ENCODE data around the gene HDAC1.
"Not testable (repeated sequence)": the region's sequence is repeated elsewhere in the genome, so short reads cannot be mapped to it uniquely, and the experiment has no call there.

Gene HDAC1

DNA sequence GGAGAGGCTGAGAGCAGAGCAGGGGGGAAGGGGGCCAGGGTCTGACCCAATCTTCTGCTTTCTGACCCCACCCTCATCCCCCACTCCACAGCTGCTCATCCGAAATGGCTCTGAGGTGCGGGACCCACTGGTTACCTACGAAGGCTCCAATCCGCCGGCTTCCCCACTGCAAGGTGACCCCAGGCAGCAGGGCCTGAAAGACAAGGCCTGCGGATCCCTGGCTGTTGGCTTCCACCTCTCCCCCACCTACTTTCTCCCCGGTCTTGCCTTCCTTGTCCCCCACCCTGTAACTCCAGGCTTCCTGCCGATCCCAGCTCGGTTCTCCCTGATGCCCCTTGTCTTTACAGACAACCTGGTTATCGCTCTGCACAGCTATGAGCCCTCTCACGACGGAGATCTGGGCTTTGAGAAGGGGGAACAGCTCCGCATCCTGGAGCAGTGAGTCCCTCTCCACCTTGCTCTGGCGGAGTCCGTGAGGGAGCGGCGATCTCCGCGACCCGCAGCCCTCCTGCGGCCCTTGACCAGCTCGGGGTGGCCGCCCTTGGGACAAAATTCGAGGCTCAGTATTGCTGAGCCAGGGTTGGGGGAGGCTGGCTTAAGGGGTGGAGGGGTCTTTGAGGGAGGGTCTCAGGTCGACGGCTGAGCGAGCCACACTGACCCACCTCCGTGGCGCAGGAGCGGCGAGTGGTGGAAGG is 17.1 kb upstream of the HDAC1 start:
- no peak for DNase-seq

DNA sequence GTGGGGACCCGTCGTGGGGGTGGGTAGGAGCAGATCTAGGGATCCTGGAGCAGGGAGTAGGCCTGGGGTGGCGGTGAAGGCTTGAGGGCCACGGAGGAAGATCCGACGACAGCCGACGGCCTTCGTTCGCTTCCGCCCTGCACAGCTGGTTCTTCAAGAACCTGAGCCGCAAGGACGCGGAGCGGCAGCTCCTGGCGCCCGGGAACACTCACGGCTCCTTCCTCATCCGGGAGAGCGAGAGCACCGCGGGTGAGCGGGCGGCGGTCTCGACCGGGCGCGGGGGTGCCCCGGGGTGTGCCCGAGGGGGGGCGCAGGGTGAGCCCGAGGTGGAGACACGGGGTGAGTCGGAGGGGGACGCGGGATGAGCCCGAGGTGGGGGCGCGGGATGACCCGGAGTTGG is 16.5 kb upstream of the HDAC1 start:
- no peak for DNase-seq

DNA sequence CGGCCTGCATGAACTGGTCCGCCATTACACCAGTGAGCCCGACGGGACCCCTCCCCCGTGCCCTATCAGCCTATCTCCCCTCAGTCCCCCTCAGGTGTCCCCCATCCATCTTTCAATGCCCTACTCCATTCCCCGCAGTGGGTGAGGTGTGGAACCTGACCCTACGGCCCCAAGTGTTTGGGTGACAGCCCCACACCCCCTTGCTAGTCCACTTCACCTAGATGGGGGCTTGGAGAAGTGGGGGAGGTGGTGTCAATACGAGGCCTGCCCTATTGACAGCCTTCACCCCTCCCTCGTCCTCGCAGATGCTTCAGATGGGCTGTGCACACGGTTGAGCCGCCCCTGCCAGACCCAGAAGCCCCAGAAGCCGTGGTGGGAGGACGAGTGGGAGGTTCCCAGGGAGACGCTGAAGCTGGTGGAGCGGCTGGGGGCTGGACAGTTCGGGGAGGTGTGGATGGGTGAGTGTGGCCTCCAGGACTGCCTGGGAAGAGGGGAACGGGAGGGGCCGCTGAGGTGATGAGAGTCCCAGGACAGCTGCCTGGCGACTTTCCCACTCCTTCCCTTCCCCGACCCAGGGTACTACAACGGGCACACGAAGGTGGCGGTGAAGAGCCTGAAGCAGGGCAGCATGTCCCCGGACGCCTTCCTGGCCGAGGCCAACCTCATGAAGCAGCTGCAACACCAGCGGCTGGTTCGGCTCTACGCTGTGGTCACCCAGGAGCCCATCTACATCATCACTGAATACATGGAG is 15.7 kb upstream of the HDAC1 start:
- no peak for DNase-seq

DNA sequence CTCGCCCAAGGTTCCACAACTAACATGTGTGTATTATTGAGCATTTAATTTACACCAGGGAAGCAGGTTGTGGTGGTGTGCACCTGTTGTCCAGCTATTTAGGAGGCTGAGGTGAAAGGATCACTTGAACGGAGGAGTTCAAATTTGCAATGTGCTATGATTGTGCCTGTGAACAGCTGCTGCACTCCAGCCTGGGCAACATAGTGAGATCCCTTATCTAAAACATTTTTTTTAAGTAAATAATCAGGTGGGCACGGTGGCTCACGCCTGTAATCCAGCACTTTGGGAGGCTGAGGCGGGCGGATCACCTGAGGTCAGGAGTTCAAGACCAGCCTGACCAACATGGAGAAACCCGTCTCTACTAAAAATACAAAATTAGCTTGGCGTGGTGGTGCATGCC is 7.1 kb upstream of the HDAC1 start:
- DNase-seq, result not testable (repeated sequence)

DNA sequence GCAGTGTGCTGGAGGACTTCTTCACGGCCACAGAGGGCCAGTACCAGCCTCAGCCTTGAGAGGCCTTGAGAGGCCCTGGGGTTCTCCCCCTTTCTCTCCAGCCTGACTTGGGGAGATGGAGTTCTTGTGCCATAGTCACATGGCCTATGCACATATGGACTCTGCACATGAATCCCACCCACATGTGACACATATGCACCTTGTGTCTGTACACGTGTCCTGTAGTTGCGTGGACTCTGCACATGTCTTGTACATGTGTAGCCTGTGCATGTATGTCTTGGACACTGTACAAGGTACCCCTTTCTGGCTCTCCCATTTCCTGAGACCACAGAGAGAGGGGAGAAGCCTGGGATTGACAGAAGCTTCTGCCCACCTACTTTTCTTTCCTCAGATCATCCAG is 6.2 kb upstream of the HDAC1 start:
- no peak for DNase-seq

DNA sequence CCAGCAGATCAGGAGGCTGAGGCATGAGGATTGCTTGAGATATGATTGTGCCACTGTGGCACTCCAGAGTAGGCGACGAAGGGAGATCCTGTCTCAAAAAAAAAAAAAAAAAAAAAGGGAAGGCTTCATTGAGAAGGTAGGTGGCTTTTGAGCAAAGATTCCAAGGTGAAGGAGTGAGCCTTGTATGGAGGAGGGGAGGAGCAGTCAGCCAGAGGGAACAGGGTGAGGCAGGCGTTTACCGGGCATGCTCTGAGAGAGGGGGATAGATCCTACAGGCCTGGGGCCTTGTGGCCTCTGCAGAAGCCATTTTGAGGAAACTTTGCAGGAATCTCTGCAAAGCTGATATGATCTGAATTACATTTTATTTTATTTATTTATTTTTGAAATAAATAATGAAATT is 5.1 kb upstream of the HDAC1 start:
- DNase-seq, result no peak

DNA sequence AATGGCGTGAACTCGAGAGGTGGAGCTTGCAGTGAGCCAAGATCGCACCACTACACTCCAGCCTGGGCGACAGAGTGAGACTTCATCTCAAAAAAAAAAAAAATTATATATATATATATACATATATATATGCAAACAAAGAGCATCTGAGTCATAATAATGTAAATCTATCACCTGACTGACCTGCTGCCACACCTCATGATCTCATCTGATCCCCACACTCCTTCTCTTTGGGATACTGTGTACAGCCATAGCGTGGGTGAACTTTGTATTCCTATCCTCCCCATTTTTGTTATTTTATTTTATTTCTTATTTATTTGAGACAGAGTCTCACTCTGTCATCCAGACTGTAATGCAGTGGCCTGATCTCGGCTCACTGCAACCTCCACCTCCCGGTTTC is 2.6 kb upstream of the HDAC1 start:
- no peak for DNase-seq

DNA sequence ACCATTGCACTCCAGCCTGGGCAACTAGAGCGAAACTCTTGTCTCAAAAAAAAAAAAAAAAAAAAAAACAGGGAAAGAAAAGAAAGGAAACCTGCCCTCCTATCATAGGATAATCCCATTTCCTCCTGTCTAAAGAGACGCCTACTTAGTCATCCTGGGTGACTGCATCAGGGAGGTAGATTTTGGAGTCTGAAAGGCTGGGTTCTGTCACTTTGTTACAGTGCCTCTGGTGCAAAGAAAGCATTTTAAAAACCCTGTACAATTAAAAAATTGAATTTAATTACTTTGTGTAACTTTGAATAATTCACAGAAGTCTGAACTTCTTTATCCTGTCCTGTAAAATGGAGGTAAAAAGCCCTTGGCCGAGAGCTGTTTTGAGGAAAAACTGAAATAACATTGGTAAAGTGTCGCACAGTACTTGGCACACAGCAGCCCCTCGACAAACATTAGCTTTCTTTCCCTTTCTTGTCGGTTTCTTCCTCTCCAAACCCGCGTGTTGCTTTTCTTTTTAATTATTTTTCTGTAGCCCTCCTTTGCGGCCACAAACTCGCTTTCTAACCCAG is 657 bp upstream of the HDAC1 start:
- DNase-seq, result no peak

DNA sequence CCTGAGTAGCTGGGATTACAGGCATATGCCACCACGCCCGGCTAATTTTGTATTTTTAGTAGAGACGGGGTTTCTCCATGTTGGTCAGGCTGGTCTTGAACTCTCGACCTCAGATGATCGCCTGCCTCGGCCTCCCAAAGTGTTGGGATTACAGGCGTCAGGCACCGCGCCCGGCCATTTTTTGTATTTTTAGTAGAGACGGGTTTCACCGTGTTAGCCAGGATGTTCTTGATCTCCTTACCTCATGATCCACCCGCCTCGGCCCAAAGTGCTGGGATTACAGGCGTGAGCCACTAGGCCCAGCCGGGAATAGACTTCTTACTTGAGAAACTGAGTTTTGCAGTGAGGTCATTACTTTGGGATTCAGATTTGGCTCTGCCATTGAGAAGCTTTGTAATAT is 6.3 kb downstream of the HDAC1 start:
- not testable (repeated sequence) for DNase-seq

DNA sequence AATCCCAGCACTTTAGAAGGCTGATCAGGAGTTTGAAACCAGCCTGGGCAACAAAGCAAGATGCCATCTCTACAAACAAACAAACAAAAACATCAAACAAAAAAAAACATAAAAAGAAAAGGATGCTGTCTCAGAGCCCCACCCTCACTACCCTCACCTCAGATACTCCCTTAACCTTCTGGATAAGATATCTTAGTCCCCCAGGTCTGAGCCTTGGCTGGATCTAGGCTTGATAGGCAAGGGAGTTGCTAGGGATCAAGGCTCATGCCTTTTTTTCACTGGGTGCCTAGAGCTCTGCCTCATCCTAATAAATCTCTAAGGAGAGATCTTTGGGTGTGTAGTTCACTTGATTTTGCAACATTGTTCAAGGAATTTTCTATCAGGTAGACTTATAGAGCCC is 7.4 kb downstream of the HDAC1 start:
- DNase-seq, result no peak

DNA sequence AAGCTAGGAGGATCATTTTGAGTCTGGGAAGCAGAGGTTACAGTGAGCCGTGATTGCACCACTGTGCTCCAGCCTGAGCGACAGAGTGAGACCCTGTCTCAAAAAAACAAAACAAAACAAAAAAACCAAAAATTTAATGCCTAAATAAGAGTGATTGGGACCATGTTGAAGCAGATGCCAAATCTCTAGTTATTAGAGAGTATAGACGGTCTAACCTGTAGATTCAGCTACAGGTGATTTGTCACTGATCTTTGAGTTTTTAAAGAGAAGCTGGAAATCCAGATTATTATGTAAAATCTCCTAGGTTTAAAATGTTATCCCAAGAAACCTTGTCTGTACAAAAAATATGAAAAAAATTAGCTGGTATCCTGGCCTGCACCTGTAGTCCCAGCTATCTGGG is 11.5 kb downstream of the HDAC1 start:
- no peak for DNase-seq

DNA sequence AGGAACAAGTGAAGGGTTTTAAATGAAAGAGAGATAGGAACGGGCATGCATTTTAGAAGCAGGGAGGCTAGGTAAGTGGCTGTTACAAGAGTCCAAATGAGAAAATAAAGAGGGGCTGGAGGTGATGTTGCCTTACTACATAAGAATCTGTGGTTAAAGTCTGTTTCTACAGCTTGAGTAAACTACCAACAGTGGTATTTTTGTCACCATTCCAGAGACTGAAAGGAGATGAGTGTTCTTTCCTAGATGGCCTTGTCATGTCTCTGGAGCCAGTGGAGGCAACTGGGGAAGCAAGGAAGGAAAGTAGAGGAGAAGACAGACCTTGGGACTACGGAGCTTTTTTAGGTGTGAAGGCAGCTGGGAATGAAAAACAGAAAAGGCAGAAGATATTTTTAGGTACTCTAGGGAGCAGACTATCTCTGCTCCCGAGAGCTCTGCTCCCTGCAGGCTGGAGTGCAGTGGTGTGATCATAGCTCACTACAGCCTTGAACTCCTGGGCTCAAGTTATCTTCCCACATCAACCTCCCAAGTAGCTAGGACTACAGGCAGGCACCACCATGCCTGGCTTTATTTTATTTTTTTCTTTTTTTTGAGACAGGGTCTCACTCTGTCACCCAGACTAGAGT is 12.2 kb downstream of the HDAC1 start:
- DNase-seq, result no peak

DNA sequence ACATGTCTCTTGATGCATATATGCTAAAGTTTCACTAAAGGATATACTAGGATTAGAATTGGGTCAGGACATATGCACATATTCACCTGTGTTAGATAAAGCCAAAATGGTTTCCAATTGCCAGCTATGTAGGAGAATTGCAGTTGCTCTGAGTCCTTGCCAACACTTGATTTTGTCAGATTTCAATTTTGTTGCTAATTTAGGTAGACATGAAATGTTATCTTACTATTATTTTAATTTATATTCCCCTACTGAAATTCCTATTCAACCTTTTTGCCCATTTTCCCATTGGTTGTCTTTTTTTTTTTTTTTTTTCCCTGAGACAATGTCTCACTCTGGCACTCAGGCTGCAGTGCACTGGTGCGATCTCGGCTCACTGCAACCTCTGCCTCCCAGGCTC is 13.4 kb downstream of the HDAC1 start:
- DNase-seq, result no peak

DNA sequence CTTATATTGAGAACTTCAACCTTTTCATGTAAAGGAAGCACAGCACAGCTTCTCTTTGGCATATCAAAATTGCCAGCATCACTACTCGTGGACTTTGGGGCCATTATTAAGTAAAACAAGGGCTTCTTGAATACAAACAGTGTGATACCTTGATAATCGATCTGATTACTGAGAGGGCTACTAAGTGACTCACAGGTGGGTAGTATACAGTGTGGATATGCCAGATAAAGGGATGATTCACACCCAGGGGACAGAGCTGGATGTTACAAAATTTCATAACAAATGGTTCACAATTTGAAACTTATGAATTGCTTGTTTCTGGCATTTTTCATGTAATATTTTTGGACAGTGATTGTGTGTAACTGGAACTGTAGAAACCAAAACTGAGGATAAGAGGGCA is 15.4 kb downstream of the HDAC1 start:
- no peak for DNase-seq

DNA sequence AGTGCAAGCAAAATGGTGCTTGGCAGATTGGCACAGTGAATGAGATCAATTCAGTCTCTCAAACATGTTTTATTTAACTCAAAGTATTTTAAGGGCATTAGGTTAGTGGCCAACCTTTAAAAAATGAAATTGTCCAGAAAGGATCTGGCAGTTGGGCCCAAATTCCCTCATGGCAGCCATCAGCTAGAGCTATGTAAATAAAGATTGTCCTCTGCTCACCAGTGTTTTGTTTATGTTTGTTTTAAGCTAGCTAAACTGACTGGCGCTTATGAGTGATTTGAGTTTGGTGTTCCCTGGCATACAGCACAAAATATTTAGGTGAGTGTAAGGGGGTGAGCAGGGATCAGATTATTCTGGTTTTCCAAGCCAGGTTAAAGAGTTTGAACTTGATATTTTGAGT is 18.1 kb downstream of the HDAC1 start:
- DNase-seq, result no peak

DNA sequence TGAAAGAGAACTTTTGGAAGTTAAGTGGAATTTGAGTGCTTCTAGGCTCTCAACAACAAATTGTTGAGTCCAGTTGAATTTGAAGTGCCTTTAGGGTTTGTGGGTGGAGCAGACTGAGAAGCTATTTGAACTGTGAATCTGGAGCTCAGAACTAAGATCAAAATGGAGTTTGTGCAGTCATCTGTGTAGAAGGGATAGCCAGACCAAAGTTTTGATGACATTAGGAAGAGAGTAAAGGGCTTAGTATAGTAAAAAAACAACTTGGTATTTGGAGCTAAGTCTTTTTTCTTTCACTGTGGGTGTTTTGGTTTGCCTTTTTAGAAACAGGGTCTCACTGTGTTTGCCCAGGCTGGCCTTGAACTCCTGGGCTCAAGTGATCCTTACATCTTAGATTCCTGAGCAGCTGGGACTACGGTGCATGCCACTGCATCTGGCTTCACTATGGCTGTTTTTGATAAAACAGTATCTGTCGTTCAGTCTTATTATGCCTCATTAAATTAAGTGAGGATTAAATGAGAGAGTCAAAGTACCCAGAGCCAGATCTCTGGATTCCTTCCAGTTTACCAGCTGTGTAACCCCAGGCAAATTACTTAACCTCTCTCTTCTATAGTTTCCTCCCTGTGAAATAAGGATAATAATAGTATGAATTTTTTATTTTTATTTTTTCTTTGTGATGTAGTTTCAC is 20.0 kb downstream of the HDAC1 start:
- DNase-seq, result no peak

DNA sequence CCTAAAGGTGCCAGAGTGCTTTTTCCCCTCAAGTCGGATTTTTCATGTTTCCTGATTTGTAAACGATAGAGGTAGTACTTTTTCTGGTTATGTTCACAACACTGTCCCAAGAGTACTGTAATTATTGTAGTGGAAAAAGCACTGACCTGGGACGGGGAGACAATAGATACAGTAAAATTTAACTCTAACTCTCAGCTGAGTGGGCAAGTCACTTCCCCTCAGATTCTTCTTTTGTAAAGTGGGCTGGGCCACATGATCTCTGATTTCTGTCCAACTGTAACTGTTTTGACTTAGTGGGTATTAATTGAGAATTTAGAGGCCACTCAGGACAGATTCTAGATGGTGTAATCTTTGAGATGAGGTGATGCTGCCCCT is 25.0 kb downstream of the HDAC1 start:
- DNase-seq, result no peak

DNA sequence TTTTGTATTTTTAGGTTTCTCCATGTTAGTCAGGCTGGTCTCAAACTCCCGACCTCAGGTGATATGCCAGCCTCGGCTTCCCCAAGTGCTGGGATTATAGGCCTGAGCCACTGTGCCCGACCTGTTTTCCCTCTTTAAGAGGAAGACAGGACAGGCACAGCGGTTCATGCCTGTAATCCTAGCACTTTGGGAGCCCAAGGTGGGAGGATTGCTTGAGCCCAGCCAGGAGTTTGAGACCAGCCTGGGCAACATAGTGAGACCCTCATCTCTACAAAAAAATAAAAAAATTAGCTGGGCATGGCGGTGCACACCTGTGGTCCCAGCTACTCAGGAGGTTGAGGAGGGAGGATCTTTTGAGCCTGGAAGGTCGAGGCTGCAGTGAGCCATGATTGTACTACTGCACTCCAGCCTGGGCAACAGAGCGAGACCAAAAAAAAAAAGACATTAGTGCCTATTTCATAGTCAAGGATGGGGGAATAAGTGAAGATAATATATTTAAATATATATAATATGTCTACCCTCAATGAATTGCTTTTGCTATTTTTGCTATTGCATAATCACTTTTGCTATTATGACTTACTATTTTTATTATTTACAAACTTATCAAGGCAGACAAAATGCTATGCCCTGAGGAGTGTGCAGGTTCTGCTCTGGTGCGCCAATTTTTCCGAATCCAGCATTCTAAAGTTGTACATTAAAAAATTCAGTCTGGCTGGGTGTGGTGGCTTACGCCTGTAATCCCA is 26.4 kb downstream of the HDAC1 start:
- no peak for DNase-seq

DNA sequence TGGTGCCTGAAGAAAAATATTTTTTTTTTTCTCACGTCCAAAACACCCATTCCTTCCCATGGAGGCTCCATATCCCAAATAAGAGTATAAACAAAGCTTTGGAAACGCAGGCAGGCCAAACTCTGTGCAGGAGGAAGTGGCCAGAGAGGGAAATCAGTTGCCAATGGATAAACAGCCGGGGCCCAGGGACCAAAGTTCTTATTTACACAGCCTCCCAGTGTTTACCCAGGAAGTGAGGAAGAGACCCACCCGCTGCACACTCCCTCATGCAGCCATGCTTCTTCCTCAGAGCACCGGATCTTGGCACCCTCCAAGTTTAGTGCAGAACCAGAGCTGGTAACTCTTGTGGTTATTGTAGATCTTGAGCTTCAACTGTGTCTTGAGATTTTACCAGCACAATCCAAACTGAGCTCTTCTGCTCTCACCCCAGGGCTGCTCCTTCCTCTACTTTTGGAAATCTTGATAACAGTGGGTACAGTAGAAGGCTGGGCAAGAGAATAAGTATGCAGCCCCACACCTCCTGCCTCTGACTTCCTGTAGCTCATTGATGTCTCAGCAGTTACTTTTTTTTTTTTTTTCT is 29.9 kb downstream of the HDAC1 start:
- no peak for DNase-seq

DNA sequence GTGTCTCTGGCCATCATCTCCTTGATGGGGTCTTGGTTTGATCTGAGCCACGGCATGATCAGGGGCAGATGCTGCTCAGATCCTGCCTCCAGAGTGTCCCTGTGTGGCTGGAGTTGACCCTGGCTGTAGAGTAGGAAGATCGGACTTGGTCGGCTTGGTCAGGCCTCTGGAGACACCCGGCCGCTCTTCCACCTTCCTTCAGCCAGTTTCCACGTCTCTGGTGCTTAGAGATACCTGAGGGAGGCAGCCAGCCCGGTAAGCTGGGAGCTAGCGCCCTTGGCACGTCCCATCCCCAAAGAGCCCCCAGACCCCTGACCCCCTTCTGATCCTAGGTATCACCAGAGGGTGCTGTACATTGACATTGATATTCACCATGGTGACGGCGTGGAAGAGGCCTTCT is 35.3 kb downstream of the HDAC1 start:
- DNase-seq, result no peak

DNA sequence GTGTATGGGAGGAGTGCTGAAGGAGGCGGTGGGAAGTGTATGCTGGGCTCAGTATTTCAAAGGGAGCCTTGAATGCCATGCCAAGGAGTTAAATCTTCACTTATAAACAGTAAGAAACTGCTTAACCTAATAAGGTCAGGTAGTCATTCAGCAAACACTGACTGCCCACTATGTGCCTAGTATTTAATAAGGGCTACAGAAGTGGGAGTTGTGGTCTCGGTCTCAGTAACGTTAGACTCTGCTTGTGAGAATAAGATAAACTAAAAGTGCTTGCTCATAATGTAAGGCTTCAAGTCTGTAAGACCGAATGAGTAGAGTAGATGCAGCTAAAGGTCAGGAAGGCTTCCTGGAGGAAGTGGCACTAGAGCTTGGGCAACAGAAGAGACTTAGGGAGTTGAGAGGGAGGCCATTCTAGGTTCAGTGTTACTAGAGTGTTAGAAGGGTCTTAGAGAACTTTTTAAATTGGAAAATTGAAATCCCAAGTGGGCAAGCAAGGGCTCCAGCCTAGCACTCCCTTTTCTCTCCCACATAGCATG is 38.1 kb downstream of the HDAC1 start:
- DNase-seq, result no peak

DNA sequence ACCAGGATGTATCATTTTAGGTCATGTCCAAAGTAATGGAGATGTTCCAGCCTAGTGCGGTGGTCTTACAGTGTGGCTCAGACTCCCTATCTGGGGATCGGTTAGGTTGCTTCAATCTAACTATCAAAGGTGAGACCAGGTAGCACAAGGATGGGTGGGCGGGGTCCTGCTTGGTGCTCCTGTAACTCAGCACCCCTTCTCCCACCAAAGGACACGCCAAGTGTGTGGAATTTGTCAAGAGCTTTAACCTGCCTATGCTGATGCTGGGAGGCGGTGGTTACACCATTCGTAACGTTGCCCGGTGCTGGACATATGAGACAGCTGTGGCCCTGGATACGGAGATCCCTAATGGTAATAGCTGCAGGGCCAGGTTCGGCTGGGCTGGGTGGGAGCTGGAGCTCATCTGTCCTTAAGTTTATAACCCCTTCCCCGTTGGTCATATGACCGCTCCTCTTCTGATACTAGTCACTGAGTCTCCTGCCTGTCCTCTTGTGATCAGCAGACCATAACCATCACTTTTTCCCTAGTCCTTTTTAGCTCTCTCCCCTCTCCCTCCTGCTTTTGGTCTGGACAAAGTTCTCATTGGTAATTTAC is 38.8 kb downstream of the HDAC1 start:
- no peak for DNase-seq

Measured in AML-193 (cell line).